Naive thymus-derived CD4-positive, alpha-beta T cell (primary cell): ENCODE results near the gene DNER. TPM values are rescaled to one million over a fixed set of nuclear protein-coding genes. Genes with fewer than 3 reads are reported as not detected.
"Not testable (repeated sequence)": the region's sequence is repeated elsewhere in the genome, so short reads cannot be mapped to it uniquely, and the experiment has no call there.

Experiments used
- ATAC-seq: fragments of 150-1000 bp; cut with Tn5 transposase; 2 replicates; pipeline ENCODE4 v1.10.0; 2021; ENCODE audit warnings: mild to moderate bottlenecking, moderate library complexity
- CTCF ChIA-PET: fragments of 350-600 bp; sonication (Branson Sonifier 250); formaldehyde crosslinking; loops from one replicate; lab custom pipeline; 2021; ENCODE audit warnings: antibody characterized with exemption; lab: Charles Lee
- POLR2A ChIA-PET: fragments of 350-600 bp; sonication (Branson Sonifier 250); formaldehyde crosslinking; loops from one replicate; lab custom pipeline; 2021; ENCODE audit warnings: antibody characterized with exemption, inconsistent platforms; lab: Charles Lee
- DNase-seq, 9 donors: peaks; one replicate each; pipeline versions ENCODE4 v3.0.0 to v3.0.0-alpha.2; 2020 to 2022; ENCODE audit warnings: mixed read lengths in 1 of 9
- H3K27ac ChIP-seq: one replicate; pipeline ENCODE4 v1.7.0; 2013; ENCODE audit warnings: mild to moderate bottlenecking, low read depth, low read length, moderate library complexity
- H3K27me3 ChIP-seq, 2 donors: one replicate each; pipeline ENCODE4 v1.7.0; 2013; ENCODE audit warnings: low read length in 2 of 2, mild to moderate bottlenecking in 2 of 2, moderate library complexity in 2 of 2; ENCODE audit not compliant: control insufficient read depth in 2 of 2, insufficient read depth in 2 of 2
- H3K36me3 ChIP-seq, 3 experiments: 1 replicate in 2 of 3; 2 replicates in 1 of 3; pipeline ENCODE4 v1.7.0; 2013; ENCODE audit warnings: low read length in 3 of 3, mild to moderate bottlenecking in 3 of 3, moderate library complexity in 1 of 3; ENCODE audit not compliant: insufficient read depth in 3 of 3, control insufficient read depth in 2 of 3
- H3K4me1 ChIP-seq, 2 donors: one replicate each; pipeline ENCODE4 v1.7.0; 2013; ENCODE audit warnings: low read length in 2 of 2, mild to moderate bottlenecking in 2 of 2, moderate library complexity in 1 of 2; ENCODE audit not compliant: control insufficient read depth in 2 of 2, insufficient read depth in 2 of 2
- H3K4me3 ChIP-seq: 2 replicates; pipeline ENCODE4 v1.7.0; 2013; ENCODE audit warnings: mild to moderate bottlenecking, low read length
- H3K9me3 ChIP-seq, 3 experiments: 1 replicate in 2 of 3; 2 replicates in 1 of 3; pipeline ENCODE4 v1.7.0; 2013; ENCODE audit warnings: low read length in 3 of 3; ENCODE audit not compliant: control insufficient read depth in 2 of 3
- H3K27ac Mint-ChIP-seq, 9 donors: one replicate each; pipeline ENCODE4 v1.8.0; 2020 to 2022; ENCODE audit warnings: mixed read lengths in 9 of 9, mild to moderate bottlenecking in 8 of 9, moderate library complexity in 5 of 9, inconsistent platforms in 2 of 9
- H3K27me3 Mint-ChIP-seq, 5 donors: one replicate each; pipeline ENCODE4 v1.8.0; 2021 to 2022; ENCODE audit warnings: mixed read lengths in 5 of 5, mild to moderate bottlenecking in 1 of 5
- H3K36me3 Mint-ChIP-seq, 5 donors: one replicate each; pipeline ENCODE4 v1.8.0; 2020 to 2022; ENCODE audit warnings: mixed read lengths in 5 of 5, mild to moderate bottlenecking in 3 of 5, inconsistent platforms in 1 of 5
- H3K4me1 Mint-ChIP-seq, 7 donors: one replicate each; pipeline ENCODE4 v1.8.0; 2020 to 2022; ENCODE audit warnings: mixed read lengths in 7 of 7, mild to moderate bottlenecking in 3 of 7, inconsistent platforms in 1 of 7
- H3K4me3 Mint-ChIP-seq, 10 donors: one replicate each; pipeline ENCODE4 v1.8.0; 2020 to 2022; ENCODE audit warnings: mild to moderate bottlenecking in 10 of 10, mixed read lengths in 10 of 10, moderate library complexity in 6 of 10, inconsistent platforms in 2 of 10
- H3K9me3 Mint-ChIP-seq, 11 donors: one replicate each; pipeline ENCODE4 v1.8.0; 2020 to 2022; ENCODE audit warnings: mixed read lengths in 11 of 11, mild to moderate bottlenecking in 4 of 11, inconsistent platforms in 1 of 11, moderate library complexity in 1 of 11
- intact Hi-C, 2 donors: fragments of 100-400 bp; cut with micrococcal nuclease; formaldehyde crosslinking; loops; one replicate each; pipeline ENCODE4 v1.15.1; 2023
- polyA plus RNA-seq, 2 donors: library from polyadenylated mRNA; unstranded; fragments of 300-500 nt; fragmentation: Illumina TruSeq; gene quantifications; one replicate each; pipeline ENCODE4 v1.2.3, GENCODE V29; 2021
- total RNA-seq, 6 experiments: library from RNA in 5 of 6; stranded (reverse) in 5 of 6; gene quantifications; 1 replicate in 5 of 6; 2 replicates in 1 of 6; pipeline ENCODE4 v1.2.3 and lab custom pipeline; 2021 to 2026

The DNER gene
- total and polyA plus RNA-seq, 7 experiments from 2014 or later, result not detected

DNA sequence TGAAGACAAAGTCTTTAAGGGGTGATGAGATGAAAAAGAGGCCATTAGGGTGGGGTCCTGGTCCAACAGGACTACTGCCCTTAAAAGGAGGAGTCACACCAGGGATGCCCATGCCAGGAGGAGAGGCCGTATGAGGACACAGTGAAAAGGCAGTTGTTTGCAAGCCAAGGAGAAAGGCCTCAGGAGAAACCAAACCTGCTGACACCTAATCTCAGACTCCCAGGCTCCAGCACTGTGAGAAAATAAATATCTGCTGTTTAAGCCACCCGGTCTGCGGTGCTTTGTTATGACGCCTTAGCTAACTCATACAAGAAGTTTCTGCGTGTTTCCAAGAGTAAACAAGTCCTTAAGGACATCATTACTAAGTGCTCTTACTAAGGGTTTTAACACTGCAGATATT, 93.6 kb downstream of the DNER start:
- peaks cover 0 to 7% (median 0%) of the 10 kb centered on the region in 11 donors for H3K9me3 Mint-ChIP-seq
- ChIA-PET CTCF (no interaction called here), POLR2A (no interaction called here)
- no peak for ATAC-seq
- Histone ChIP-seq H3K9me3 (no peaks in the 10 kb centered on the region), H3K4me1 (no peaks in the 10 kb centered on the region), H3K27ac (no peak overlapping the region), H3K36me3 (no peaks in the 10 kb centered on the region), H3K4me3 (no peak overlapping the region), H3K27me3 (no peaks in the 10 kb centered on the region)
- peaks cover 0 to 30% (median 14%) of the 10 kb centered on the region in 5 donors for H3K27me3 Mint-ChIP-seq
- intact Hi-C loops, result no loop called here
- no peak overlapping the region for H3K4me3 Mint-ChIP-seq
- no peaks in the 10 kb centered on the region for H3K4me1 Mint-ChIP-seq
- H3K27ac Mint-ChIP-seq, result no peak overlapping the region
- DNase-seq, result no peak
- H3K36me3 Mint-ChIP-seq, result no peaks in the 10 kb centered on the region

DNA sequence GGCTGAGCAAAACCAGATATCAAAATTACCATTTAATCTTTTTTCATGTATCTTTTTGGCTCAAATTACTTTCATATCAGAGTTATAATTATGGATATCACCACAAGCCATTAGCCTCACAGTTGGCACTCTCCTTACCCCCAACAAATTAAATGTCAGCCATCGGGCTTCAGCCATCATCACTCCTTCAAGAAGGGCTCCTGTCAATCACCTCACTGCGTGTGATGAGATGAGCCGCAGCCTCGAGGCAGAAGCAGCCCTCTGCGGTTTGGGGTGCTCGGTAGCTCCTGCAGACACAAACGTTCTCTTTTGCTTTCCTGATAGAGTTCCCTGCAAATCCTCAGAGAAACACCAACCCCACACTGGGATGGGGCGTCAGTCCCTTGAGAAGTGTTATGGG, 94.1 kb downstream of the DNER start:
- peaks cover 0 to 7% (median 0%) of the 10 kb centered on the region in 11 donors for H3K9me3 Mint-ChIP-seq
- no peak overlapping the region for H3K27ac ChIP-seq
- H3K27me3 Mint-ChIP-seq, result peaks cover 0 to 27% (median 12%) of the 10 kb centered on the region in 5 donors
- no peaks in the 10 kb centered on the region for H3K36me3 ChIP-seq
- no peak overlapping the region for H3K4me3 ChIP-seq
- ATAC-seq, result no peak
- H3K27ac Mint-ChIP-seq, result no peak overlapping the region
- H3K4me3 Mint-ChIP-seq, result no peak overlapping the region
- no peak for DNase-seq
- intact Hi-C loops, result no loop called here
- no peaks in the 10 kb centered on the region for H3K9me3 ChIP-seq
- no peaks in the 10 kb centered on the region for H3K36me3 Mint-ChIP-seq
- POLR2A ChIA-PET, result no interaction called here
- H3K4me1 ChIP-seq, result no peaks in the 10 kb centered on the region
- no peaks in the 10 kb centered on the region for H3K27me3 ChIP-seq
- CTCF ChIA-PET, result no interaction called here
- H3K4me1 Mint-ChIP-seq, result no peaks in the 10 kb centered on the region

DNA sequence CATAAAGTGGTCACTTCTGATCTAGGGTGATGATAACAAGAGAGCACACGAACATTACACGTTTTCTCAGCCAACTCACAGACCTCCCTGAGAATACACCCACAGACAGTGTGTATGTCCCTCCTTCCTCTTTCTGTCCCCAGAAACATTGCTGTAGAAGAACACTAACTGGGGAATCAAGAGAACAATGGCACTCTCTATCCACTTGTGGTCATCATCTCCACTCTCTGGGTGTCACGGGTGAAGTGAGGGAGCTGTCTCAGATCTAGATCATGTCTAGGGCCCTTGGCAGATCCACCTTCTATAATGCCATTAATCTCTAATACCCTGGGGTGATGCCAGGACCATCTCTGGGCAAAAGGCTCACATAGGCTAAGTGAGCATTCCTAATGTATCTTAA, 97.9 kb downstream of the DNER start:
- ATAC-seq (no peak), DNase-seq (no peak)
- Mint-ChIP-seq H3K9me3 (peaks cover 0 to 3% (median 0%) of the 10 kb centered on the region in 11 donors), H3K27ac (no peak overlapping the region), H3K27me3 (peaks cover 0 to 10% (median 3%) of the 10 kb centered on the region in 5 donors), H3K4me1 (no peaks in the 10 kb centered on the region), H3K4me3 (no peak overlapping the region), H3K36me3 (no peaks in the 10 kb centered on the region)
- Histone ChIP-seq H3K36me3 (no peaks in the 10 kb centered on the region), H3K4me1 (no peaks in the 10 kb centered on the region), H3K27ac (no peak overlapping the region), H3K27me3 (no peaks in the 10 kb centered on the region), H3K9me3 (no peaks in the 10 kb centered on the region), H3K4me3 (no peak overlapping the region)
- CTCF ChIA-PET, result no interaction called here
- POLR2A ChIA-PET, result no interaction called here
- intact Hi-C loops, result no loop called here

DNA sequence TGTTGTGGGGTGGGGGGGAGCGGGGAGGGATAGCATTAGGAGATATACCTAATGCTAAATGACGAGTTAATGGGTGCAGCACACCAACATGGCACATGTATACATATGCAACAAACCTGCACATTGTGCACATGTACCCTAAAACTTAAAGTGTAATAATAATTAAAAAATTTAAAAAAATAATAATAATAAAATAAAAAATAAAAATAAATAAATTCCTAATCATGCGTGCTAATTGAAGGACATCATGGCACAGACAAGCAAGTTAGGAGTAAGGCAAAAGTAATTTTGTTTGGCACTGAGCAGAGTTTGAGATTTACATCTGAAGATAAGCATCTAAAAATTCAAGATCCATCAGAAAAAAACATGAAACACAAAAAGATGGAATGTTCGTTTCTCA, 100.3 kb downstream of the DNER start:
- H3K4me1 ChIP-seq, H3K4me3 ChIP-seq, H3K36me3 ChIP-seq, DNase-seq, H3K27me3 Mint-ChIP-seq, H3K27me3 ChIP-seq, H3K4me3 Mint-ChIP-seq, ATAC-seq, CTCF ChIA-PET, POLR2A ChIA-PET, intact Hi-C loops, H3K9me3 ChIP-seq, H3K4me1 Mint-ChIP-seq, H3K36me3 Mint-ChIP-seq, H3K27ac Mint-ChIP-seq, H3K9me3 Mint-ChIP-seq, H3K27ac ChIP-seq: not testable (repeated sequence)

DNA sequence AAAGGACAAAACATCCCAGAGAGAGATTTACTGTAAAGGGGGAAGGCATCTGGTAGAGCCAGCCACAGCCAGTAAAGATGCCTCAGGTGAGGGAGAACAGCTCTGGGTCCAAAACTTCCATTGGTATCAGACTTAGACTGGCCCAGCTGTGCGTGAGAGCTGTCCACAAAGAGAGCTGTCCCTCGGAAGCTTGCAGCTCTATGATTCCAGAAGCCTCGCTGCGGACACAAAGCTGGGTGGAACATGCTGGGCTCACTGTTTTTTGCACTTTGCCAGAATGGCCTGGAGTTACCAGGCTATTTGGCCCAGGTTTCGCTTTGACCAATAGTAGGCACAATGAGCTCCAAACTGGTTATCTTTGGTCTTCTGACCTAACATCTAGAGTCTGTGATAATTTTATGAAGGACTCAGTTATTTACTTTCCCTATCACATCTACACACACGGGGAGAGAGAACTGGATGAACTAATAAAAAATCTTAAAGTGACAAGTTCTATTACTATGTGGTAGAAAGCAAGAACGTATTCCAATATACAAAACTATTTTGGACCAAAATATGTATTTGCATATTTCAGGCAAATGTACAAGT, 101.9 kb downstream of the DNER start:
- Histone ChIP-seq H3K4me1 (no peaks in the 10 kb centered on the region), H3K27me3 (no peaks in the 10 kb centered on the region), H3K36me3 (no peaks in the 10 kb centered on the region), H3K4me3 (no peak overlapping the region), H3K9me3 (no peaks in the 10 kb centered on the region), H3K27ac (no peak overlapping the region)
- H3K27me3 Mint-ChIP-seq, result peaks cover 0 to 10% (median under 1%) of the 10 kb centered on the region in 5 donors
- H3K4me3 Mint-ChIP-seq, result no peak overlapping the region
- no peak overlapping the region for H3K27ac Mint-ChIP-seq
- ChIA-PET POLR2A (no interaction called here), CTCF (no interaction called here)
- no peaks in the 10 kb centered on the region for H3K4me1 Mint-ChIP-seq
- intact Hi-C loops, result no loop called here
- H3K9me3 Mint-ChIP-seq, result no peaks in the 10 kb centered on the region
- no peaks in the 10 kb centered on the region for H3K36me3 Mint-ChIP-seq
- no peak for ATAC-seq
- no peak for DNase-seq

DNA sequence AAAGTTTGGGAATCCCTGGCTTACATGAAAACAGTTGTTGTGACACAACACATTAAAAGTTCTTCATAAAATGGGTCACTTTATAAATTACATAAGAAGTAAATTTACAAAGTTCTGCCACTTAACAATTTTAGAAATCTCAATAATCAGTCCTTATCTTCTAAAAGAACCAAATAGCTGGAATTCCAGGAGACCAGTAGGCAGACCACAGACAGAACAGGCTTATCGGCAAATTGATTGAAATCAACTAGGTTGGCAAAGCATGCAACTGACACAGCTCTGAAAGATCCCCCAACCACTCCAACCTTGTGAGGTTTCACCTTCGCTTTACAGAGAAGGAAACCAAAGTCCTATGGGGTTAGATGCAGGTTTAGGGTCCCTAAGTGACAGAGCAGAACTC, 103.0 kb downstream of the DNER start:
- Mint-ChIP-seq H3K4me3 (no peak overlapping the region), H3K27ac (no peak overlapping the region), H3K4me1 (no peaks in the 10 kb centered on the region), H3K27me3 (peaks cover 0 to 14% (median 12%) of the 10 kb centered on the region in 5 donors), H3K9me3 (no peaks in the 10 kb centered on the region), H3K36me3 (no peaks in the 10 kb centered on the region)
- DNase-seq, result no peak
- ATAC-seq, result no peak
- ChIA-PET CTCF (no interaction called here), POLR2A (no interaction called here)
- Histone ChIP-seq H3K9me3 (no peaks in the 10 kb centered on the region), H3K4me1 (no peaks in the 10 kb centered on the region), H3K27ac (no peak overlapping the region), H3K27me3 (no peaks in the 10 kb centered on the region), H3K4me3 (no peak overlapping the region), H3K36me3 (no peaks in the 10 kb centered on the region)
- intact Hi-C loops, result no loop called here

DNA sequence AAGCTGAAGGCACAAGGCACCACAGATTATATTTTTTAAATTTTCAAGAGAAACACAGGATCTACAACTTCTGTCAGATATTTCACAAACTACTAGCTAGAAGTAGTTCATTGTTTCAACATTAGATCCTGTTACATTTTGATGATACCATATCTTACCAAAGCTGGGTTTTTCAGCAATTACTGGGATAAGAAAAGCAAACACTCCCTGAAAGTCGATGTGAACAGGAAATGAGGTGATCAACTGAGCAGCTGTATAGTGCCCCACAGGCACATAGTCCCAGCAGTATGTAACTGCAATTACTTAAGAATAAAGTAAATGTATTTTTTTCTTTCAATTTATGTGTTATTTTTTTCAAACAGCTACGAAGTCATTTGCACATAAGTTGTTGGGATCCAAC, 103.5 kb downstream of the DNER start:
- Mint-ChIP-seq H3K4me3 (no peak overlapping the region), H3K36me3 (no peaks in the 10 kb centered on the region), H3K9me3 (no peaks in the 10 kb centered on the region), H3K27me3 (peaks cover 0 to 14% (median 12%) of the 10 kb centered on the region in 5 donors), H3K4me1 (no peaks in the 10 kb centered on the region), H3K27ac (no peak overlapping the region)
- ATAC-seq (no peak), DNase-seq (no peak)
- Histone ChIP-seq H3K36me3 (no peaks in the 10 kb centered on the region), H3K4me3 (no peak overlapping the region), H3K9me3 (no peaks in the 10 kb centered on the region), H3K27me3 (no peaks in the 10 kb centered on the region), H3K4me1 (no peaks in the 10 kb centered on the region), H3K27ac (no peak overlapping the region)
- ChIA-PET POLR2A (no interaction called here), CTCF (no interaction called here)
- intact Hi-C loops, result no loop called here
